ENCODE results near the gene NT5E. TPM values are rescaled to one million over a fixed set of nuclear protein-coding genes. Genes with fewer than 3 reads are reported as not detected.

The NT5E gene
- total and polyA plus RNA-seq, 2 donors (not counting 3 experiments of a cell fraction or from before 2014, with no cell fraction given), result 59.3 to 115 TPM

DNA sequence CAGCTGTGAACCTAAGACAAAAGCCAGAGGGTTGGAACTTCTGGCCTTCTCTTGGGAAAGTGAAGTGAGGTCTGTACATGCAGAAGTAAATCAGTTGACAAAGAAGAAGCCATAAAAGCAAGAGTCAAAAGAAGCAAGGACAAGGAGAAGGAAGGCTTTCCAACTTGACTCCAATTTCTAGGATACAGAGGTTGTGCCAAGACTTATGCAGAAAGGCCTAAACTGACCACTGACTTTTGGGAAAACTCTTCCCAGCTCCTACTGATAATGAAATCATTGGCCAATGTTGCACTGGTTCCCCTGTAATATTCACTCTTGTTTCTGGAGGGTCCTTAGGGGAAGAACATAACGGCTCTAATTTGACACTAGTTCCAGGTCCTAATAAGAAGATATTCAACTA lies 29.3 kb upstream of the NT5E start:
- H3K9me3 ChIP-seq (replicated peaks; ENCODE audit: control insufficient read depth, insufficient read depth, low read length), result no peaks in the 10 kb centered on the region
- BruUV-seq (replicated peaks), result no TSS peak
- H2AFZ ChIP-seq (ENCODE audit: low read depth, low read length), result no peak overlapping the region
- no peak overlapping the region for H3K4me3 ChIP-seq (replicated peaks in 1 of 3; ENCODE audit: insufficient read depth in 1 of 3, low read depth in 1 of 3, low read length in 3 of 3)
- no peaks in the 10 kb centered on the region for H4K20me1 ChIP-seq (replicated peaks; ENCODE audit: control insufficient read depth, extremely low read depth, insufficient read depth, low read length)
- no peaks in the 10 kb centered on the region for H3K36me3 ChIP-seq (ENCODE audit: control insufficient read depth in 2 of 2, extremely low read depth in 1 of 2, insufficient read depth in 2 of 2, low read length in 2 of 2)
- ChIA-PET CTCF (interaction anchor here (1.0 to 3.3 kb wide), 3 partner anchors 16 to 66 kb away, joined by 3 to 17 read pairs (median 6); no protein-coding TSS in a partner anchor), POLR2A (no interaction called here)
- no peaks in the 10 kb centered on the region for H3K79me2 ChIP-seq (ENCODE audit: control insufficient read depth, insufficient read depth, low read length)
- no peak overlapping the region for H3K27ac ChIP-seq (ENCODE audit: insufficient read depth, low read depth, low read length)
- dilution Hi-C loops (cut with MboI; ENCODE audit: extremely low pct_ligation_motif_present, low sequenced_read_pairs), result no loop called here
- H3K4me2 ChIP-seq (ENCODE audit: insufficient read depth, low read length), result no peak overlapping the region
- no peaks in the 10 kb centered on the region for H3K9me1 ChIP-seq (replicated peaks; ENCODE audit: control insufficient read depth, extremely low read depth, insufficient read depth, low read length)
- no peaks in the 10 kb centered on the region for H3K27me3 ChIP-seq (ENCODE audit: control insufficient read depth in 2 of 2, insufficient read depth in 2 of 2, low read length in 2 of 2)
- peaks cover 11% of the 10 kb centered on the region for H3K4me1 ChIP-seq (ENCODE audit: control insufficient read depth, extremely low read depth, insufficient read depth, low read length)
- no peak for TF ChIP-seq FOS (IDR thresholded peaks at IDR 0.05; ENCODE audit: borderline replicate concordance, insufficient read depth, low read length)
- TF ChIP-seq, protein P1, sequence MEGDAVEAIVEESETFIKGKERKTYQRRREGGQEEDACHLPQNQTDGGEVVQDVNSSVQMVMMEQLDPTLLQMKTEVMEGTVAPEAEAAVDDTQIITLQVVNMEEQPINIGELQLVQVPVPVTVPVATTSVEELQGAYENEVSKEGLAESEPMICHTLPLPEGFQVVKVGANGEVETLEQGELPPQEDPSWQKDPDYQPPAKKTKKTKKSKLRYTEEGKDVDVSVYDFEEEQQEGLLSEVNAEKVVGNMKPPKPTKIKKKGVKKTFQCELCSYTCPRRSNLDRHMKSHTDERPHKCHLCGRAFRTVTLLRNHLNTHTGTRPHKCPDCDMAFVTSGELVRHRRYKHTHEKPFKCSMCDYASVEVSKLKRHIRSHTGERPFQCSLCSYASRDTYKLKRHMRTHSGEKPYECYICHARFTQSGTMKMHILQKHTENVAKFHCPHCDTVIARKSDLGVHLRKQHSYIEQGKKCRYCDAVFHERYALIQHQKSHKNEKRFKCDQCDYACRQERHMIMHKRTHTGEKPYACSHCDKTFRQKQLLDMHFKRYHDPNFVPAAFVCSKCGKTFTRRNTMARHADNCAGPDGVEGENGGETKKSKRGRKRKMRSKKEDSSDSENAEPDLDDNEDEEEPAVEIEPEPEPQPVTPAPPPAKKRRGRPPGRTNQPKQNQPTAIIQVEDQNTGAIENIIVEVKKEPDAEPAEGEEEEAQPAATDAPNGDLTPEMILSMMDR (IDR thresholded peaks at IDR 0.05; ENCODE audit: extremely low read depth in 1 of 2, insufficient read depth in 1 of 2, low read depth in 1 of 2, low read length in 2 of 2), result no peak
- no peak for TF ChIP-seq POLR2A (IDR thresholded peaks at IDR 0.05; ENCODE audit: low read depth, low read length)
- TF ChIP-seq, protein P2, sequence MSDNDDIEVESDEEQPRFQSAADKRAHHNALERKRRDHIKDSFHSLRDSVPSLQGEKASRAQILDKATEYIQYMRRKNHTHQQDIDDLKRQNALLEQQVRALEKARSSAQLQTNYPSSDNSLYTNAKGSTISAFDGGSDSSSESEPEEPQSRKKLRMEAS (IDR thresholded peaks at IDR 0.05; ENCODE audit: insufficient read depth, insufficient read length), result no peak
- TF ChIP-seq EZH2 (IDR thresholded peaks at IDR 0.05; ENCODE audit: borderline replicate concordance, low read depth, low read length, severe bottlenecking), result no peak
- TF ChIP-seq JUN (IDR thresholded peaks at IDR 0.05; ENCODE audit: borderline replicate concordance, insufficient read depth, insufficient read length, low read depth), result no peak
- TF ChIP-seq POLR2AphosphoS5 (IDR thresholded peaks at IDR 0.05; ENCODE audit: insufficient read depth, low read depth, low read length), result no peak
- TF ChIP-seq MYC (IDR thresholded peaks at IDR 0.05; ENCODE audit: low read depth, low read length), result no peak
- TF ChIP-seq GATA2 (IDR thresholded peaks at IDR 0.05; ENCODE audit: insufficient read depth, insufficient read length, low read depth, low read length), result no peak
- no peak overlapping the region for H3K9ac ChIP-seq (replicated peaks; ENCODE audit: extremely low read depth, insufficient read depth, low read length)
- DNase-seq (ENCODE audit: low read depth, low spot score) (no peak), FAIRE-seq (no peak)
- intact Hi-C loops (cut with micrococcal nuclease), result no loop called here
